ENCODE results near the gene MAJIN.
"Not testable (repeated sequence)": the region's sequence is repeated elsewhere in the genome, so short reads cannot be mapped to it uniquely, and the experiment has no call there.

MAJIN gene

DNA sequence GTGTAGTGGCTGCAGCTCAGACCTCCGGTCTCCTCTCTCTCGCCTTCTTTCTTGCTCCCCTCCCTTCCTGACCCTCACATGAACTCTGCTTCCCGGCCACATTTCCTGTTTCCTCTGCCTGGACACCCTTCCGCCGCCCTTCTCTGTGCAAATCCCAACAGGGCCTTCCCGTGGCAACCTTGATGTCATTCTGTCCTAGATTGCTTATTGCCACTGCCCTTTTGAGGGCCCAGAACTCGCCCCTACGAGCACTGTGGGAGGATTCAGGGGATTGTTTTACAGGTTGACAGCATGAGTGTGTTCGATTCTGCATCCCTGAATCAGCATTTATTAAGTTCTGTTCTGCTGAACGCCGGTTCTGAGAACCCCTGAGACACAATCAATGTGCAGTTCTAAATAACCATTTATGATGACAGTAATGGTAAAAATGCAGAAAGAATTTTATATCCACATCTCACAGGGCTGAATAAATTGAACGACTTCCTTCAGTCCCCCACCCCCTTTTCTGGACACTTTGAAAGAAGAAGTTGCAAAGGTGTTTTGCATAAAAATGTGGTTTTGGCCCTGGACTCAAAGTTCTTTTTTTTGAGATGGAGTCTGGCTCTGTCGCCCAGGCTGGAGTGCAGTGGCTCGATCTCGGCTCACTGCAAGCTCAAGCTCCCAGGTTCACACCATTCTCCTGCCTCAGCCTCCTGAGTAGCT is 18.5 kb upstream of the MAJIN start:
- DNase-seq = no peak

DNA sequence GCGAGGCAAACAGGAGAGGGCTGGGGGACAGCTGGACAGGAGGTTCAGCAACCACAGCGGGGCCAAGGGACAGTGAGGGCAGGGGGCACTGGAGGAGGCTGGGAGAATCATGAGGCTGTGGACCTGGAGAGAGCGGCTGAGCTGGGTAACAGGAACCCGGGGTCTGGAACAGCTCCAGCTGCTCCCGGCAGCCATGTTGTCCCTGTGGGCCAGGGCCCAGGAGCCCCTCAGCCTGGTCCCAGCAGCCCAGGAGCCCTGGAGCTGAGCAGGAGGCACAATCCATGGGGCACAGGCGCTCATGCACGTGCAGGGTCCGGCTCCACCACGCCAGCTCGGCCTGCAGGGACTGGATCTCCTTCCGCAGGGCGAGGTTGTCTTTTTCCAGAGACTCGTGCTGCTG is 17.5 kb upstream of the MAJIN start:
- no peak for DNase-seq

GRCh38 chr11:64987998-64988854 is 16.3 kb upstream of the MAJIN start:
- DNase-seq = no peak

- DNase-seq = not testable (repeated sequence)
Measured at GRCh38 chr11:64983339-64983738, 11.4 kb upstream of the MAJIN start.

GRCh38 chr11:64976651-64977050 is 4.7 kb upstream of the MAJIN start:
- no peak for DNase-seq

DNA sequence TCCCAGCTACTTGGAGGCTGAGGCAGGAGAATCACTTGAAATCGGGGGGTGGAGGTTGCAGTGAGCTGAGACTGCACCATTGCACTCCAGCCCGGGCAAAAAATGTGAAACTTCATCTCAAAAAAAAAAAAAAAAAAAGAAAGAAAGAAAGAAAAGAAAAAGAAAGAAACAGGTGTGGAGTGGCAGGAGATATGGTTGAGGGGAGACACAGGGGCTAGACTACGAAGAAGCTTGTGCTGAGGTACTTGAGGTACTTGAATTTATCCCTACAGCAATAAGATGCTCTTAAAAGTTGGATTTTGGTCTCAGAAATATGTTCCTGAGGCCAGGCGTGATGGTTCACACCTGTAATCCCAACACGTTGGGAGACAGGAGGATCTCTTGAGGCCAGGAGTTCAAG is 2.2 kb upstream of the MAJIN start:
- no peak for DNase-seq

- DNase-seq = no peak
Measured at GRCh38 chr11:64970731-64971151, 1.2 kb downstream of the MAJIN start.

DNA sequence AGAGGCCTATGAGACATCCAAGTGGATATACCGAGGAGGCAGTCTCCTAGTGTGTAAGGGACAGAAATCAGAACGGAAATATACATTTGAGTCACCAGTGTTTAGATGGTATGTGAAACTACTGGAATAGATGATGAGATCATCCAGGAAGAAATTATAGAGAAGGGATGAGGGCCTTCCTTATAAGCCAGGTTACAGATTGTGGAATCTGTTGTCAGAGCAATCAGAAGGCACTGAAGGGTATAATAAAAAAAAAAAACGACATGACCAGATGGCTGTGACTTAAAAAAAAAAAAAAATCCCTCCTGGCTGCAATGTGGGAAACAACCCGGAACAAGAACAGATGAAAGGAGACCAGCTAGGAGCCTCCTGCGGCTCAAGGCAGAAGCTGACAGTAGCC is 2.7 kb downstream of the MAJIN start:
- no peak for DNase-seq

GRCh38 chr11:64967375-64967774 is 4.5 kb downstream of the MAJIN start:
- no peak for DNase-seq

DNA sequence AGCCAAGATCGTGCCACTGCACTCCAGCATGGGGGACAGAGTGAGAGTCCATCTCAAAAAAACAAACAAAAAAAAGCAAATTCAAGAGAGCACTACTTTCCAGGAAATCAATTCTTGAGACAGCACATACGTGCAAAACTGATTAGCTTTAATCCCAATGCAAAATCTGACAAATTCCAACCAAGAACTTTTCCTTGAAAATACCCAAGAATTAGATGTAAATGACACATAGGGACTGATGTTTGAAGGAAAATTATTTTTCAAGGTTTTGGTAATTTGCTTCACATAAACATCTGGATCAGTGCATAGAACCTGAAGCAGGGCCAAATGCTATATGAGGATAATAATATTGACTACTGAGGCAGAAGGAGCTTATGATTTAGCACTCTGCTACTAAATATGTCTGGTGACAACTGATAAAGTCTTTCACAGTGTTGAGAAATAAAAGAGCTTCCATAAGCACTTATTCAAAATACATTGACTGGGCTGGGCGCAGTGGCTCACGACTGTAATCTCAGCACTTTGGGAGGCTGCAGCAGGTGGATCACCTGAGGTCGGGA is 8.8 kb downstream of the MAJIN start:
- DNase-seq = no peak

GRCh38 chr11:64960719-64961118 is 11.2 kb downstream of the MAJIN start:
- DNase-seq = no peak

- DNase-seq = no peak
Measured at GRCh38 chr11:64959498-64959897, 12.4 kb downstream of the MAJIN start.

DNA sequence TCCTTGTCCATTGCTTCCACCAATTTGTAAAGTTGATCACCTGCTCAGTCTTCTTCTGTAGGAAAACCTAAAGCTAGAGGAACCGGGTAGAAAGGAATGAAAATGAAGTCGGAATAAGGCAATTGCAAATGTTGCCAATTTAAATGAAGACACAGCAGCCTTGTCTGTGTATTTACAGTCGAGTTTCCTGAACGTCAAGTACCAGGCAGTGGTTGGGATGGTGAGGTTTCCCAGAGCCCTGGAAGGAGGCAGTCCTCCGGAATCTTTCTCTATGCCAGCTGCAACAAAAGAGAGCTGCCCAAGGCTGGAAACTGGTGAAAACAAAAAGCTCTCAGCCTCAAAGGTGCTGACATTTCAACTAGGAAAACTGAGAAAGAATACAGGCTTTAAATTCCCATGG is 17.7 kb downstream of the MAJIN start:
- no peak for DNase-seq

GRCh38 chr11:64951529-64951928 is 20.4 kb downstream of the MAJIN start:
- no peak for DNase-seq

DNA sequence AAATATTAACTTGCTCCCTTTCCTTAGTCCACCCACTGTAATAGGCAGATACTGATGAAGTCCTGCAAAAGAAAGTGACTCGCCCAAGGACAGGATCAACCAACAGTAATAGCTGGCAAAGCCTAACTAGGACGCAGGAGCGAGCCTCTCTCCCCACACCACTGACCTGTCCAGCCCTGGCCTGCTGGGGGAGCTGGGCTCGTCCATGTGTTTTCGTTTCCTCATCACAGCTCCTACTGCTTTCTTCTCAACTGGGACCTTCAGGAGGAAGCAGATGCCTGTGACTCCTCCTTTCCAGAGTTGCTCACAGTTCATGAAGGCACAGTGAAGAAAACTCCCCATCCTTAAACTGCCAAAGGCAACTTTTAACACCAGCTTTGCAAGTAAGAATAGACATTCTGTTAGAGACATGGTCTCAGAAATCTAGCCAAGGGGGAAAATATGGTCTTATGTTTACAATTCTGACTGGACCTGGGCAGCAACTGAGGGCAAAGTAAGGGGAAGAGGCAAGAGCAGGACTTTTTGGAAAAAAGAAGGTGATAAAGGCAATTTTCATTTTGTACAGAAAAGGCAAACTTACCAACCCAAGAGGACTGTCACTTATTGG is 24.6 kb downstream of the MAJIN start:
- no peak for DNase-seq

GRCh38 chr11:64936539-64936938 is 35.4 kb downstream of the MAJIN start:
- DNase-seq = no peak

- DNase-seq = no peak
Measured at GRCh38 chr11:64935359-64936081, 36.4 kb downstream of the MAJIN start, which contains the start of gene GPHA2. TSS of gene GPHA2 (minus strand) at chr11:64935893. CDS start at chr11:64935460, 433 bp downstream.

DNA sequence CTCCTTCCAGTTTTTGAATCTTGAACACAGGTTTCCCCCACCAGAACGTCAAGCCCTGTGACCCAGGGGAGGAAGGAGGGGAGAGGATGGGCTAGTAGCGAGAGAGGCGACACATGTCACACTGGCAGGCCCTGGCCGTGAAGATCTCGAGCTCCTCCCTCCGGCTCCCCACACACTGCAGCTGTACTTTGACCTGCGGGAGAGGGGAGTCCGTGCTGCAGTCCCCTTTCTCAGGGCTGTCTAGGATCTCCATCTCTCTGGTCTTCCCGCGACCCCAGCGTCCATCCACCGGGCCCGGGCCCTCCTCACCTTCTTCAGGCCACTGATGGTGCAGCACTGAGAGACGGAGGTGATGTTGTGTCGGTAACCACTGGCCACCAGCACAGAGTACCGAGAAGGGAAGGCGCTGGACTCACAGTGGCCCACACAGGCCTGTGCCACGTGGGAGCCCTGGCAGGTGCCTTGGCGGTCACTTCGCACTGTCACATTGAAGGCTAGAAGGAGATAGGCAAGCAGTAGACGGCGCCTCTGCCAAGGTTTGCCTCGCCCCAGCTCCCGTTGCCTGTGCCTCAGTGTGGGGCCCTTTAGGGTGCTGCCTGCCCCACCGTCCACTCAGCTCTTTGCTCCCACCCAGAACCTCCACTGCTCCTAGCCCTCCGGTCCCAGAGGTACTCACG is 37.1 kb downstream of the MAJIN start:
- DNase-seq = no peak

- no peak for DNase-seq
Measured at GRCh38 chr11:64933935-64934681, 37.8 kb downstream of the MAJIN start.

DNA sequence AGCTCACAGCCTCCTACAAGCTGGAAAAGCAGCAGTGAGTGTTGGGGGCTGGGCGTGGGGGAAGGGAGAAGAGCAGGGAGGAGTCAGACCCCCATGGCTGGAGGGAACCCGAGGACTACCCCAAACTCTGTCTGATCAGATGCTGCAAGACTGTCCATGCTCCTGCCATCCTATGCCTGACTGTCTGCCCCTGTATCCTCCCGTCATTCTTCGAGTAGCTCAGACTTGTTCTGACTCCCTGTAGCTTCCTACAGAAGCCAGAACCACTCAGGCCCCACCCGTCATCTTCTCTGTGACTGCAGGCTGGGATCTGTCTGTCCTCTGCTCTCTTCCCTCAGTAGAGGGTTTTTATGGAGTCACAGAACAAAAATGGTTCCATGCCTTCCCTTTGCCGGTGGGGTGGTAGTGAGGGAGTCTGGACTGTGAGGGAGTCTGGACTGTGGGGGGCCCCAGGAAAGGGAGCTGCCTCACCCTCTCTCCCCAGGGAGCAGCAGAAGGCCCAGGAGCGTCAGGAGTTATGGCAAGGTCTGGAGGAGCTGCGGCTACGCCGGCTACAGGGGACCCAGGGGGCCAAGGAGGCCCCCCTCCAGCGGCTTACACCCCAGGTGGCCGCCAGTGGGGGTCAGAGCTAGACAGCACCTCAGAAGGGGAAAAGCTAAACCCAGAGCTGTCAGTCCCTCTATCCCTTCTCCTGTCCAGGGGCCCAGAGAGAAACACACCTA is 38.5 kb downstream of the MAJIN start:
- no peak for DNase-seq

GRCh38 chr11:64932324-64932723 is 39.6 kb downstream of the MAJIN start:
- DNase-seq = no peak

Data from activated CD4-positive, CD25-positive, alpha-beta regulatory T cell treated with anti-CD3 and anti-CD28 coated beads, Interleukin-2, amount 50 U/mL, for 72 hours (primary cell).